Spinal cord (tissue), 10 donors: Measurements from ENCODE around the gene PEMT. TPM values are rescaled to one million over a fixed set of nuclear protein-coding genes. Genes with fewer than 3 reads are reported as not detected.

Experiments
- DNase-seq, 6 donors: peaks; one replicate each; pipeline versions ENCODE4 v3.0.0 to v3.0.0-alpha.2; 2013 to 2015; ENCODE audit warnings: low spot score in 6 of 6, low read depth in 4 of 6
- H3K27ac ChIP-seq: one replicate; pipeline ENCODE4 v1.5.1; 2013; ENCODE audit warnings: low read depth, low read length, control low read depth
- H3K27me3 ChIP-seq: one replicate; pipeline ENCODE4 v1.6.1; 2013; ENCODE audit warnings: low read length; ENCODE audit not compliant: control insufficient read depth, insufficient read depth
- H3K36me3 ChIP-seq: one replicate; pipeline ENCODE4 v1.6.1; 2013; ENCODE audit warnings: low read length; ENCODE audit not compliant: control insufficient read depth, insufficient read depth
- H3K4me1 ChIP-seq: one replicate; pipeline ENCODE4 v1.6.1; 2013; ENCODE audit warnings: low read length; ENCODE audit not compliant: control insufficient read depth, insufficient read depth
- H3K4me3 ChIP-seq: one replicate; pipeline ENCODE4 v1.5.1; 2013; ENCODE audit warnings: low read depth, low read length, control low read depth
- H3K9me3 ChIP-seq: one replicate; pipeline ENCODE4 v1.6.1; 2013; ENCODE audit warnings: low read length; ENCODE audit not compliant: control insufficient read depth, insufficient read depth
- WGBS: methylation state at CpG from one replicate; pipeline ENCODE4 v1.1.5; 2013; ENCODE audit warnings: missing lambda C conversion rate; ENCODE audit not compliant: insufficient coverage; 5-methylcytosine and 5-hydroxymethylcytosine counted together
- polyA plus RNA-seq, 2 donors: library from polyadenylated mRNA; unstranded; fragments of 120-200 nt; gene quantifications; one replicate each; pipeline ENCODE4 v1.2.1, GENCODE V29; 2013; ENCODE audit not compliant: insufficient read length in 2 of 2
- total RNA-seq, 2 donors: library from RNA; depleted of rRNA in 1 of 2; stranded (reverse); fragments of 120-200 nt in 1 of 2; fragments of >200 nt in 1 of 2; gene quantifications; one replicate each; pipeline versions ENCODE4 v1.2.3 to v1.2.4, GENCODE V29; 2013 to 2014
- donor health status: healthy.

PEMT gene
- total and polyA plus RNA-seq, 4 donors, result 28.5 to 48.3 (median 43.9) TPM

GRCh38 chr17:17513626-17514025 lies 77.9 kb downstream of the PEMT start:
- WGBS, result 84% methylated on average over 4 of the region's 7 CpGs
- Histone ChIP-seq H3K36me3 (peaks cover 60% of the 10 kb centered on the region), H3K4me1 (peaks cover 45% of the 10 kb centered on the region), H3K27me3 (no peaks in the 10 kb centered on the region), H3K27ac (no peak overlapping the region), H3K9me3 (no peaks in the 10 kb centered on the region), H3K4me3 (no peak overlapping the region)
- DNase-seq, result no peak

GRCh38 chr17:17512866-17513265 lies 78.6 kb downstream of the PEMT start:
- 98% methylated on average over 4 of the region's 5 CpGs for WGBS
- Histone ChIP-seq H3K4me3 (no peak overlapping the region), H3K9me3 (no peaks in the 10 kb centered on the region), H3K27ac (no peak overlapping the region), H3K4me1 (peaks cover 44% of the 10 kb centered on the region), H3K36me3 (peaks cover 58% of the 10 kb centered on the region), H3K27me3 (no peaks in the 10 kb centered on the region)
- DNase-seq, result no peak

GRCh38 chr17:17511881-17512858 lies 79.3 kb downstream of the PEMT start:
- no peak for DNase-seq
- 93% methylated on average over 24 of the region's 29 CpGs for WGBS
- H3K27ac ChIP-seq, result no peak overlapping the region

GRCh38 chr17:17511293-17511741 lies 80.2 kb downstream of the PEMT start:
- 87% methylated on average over 9 of the region's 12 CpGs for WGBS
- no peak for DNase-seq
- H3K36me3 ChIP-seq, result peaks cover 63% of the 10 kb centered on the region
- no peak overlapping the region for H3K27ac ChIP-seq
- no peak overlapping the region for H3K4me3 ChIP-seq
- H3K9me3 ChIP-seq, result no peaks in the 10 kb centered on the region
- no peaks in the 10 kb centered on the region for H3K27me3 ChIP-seq
- peaks cover 60% of the 10 kb centered on the region for H3K4me1 ChIP-seq

More at GRCh38 chr17:17511881-17512858, 79.3 kb downstream of the PEMT start:
- no peak overlapping the region for H3K4me3 ChIP-seq
- peaks cover 60% of the 10 kb centered on the region for H3K36me3 ChIP-seq
- H3K9me3 ChIP-seq, result no peaks in the 10 kb centered on the region
- H3K4me1 ChIP-seq, result peaks cover 51% of the 10 kb centered on the region
- no peaks in the 10 kb centered on the region for H3K27me3 ChIP-seq

GRCh38 chr17:17510456-17511292 lies 80.8 kb downstream of the PEMT start:
- WGBS, result 89% methylated on average over 20 of the region's 20 CpGs
- no peak for DNase-seq
- Histone ChIP-seq H3K4me3 (no peak overlapping the region), H3K4me1 (peaks cover 63% of the 10 kb centered on the region), H3K27me3 (no peaks in the 10 kb centered on the region), H3K36me3 (peaks cover 69% of the 10 kb centered on the region), H3K27ac (no peak overlapping the region), H3K9me3 (no peaks in the 10 kb centered on the region)

- H3K27ac ChIP-seq, result no peak overlapping the region
- WGBS, result 88% methylated on average over 21 of the region's 21 CpGs
- peaks cover 73% of the 10 kb centered on the region for H3K36me3 ChIP-seq
- no peaks in the 10 kb centered on the region for H3K9me3 ChIP-seq
- H3K27me3 ChIP-seq, result no peaks in the 10 kb centered on the region
- DNase-seq, result no peak
- no peak overlapping the region for H3K4me3 ChIP-seq
- H3K4me1 ChIP-seq, result peaks cover 63% of the 10 kb centered on the region
Measured at GRCh38 chr17:17509601-17510425, 81.7 kb downstream of the PEMT start.

GRCh38 chr17:17508646-17509591 lies 82.6 kb downstream of the PEMT start:
- H3K4me1 ChIP-seq, result peaks cover 64% of the 10 kb centered on the region
- no peak overlapping the region for H3K4me3 ChIP-seq
- no peak for DNase-seq
- H3K9me3 ChIP-seq, result no peaks in the 10 kb centered on the region
- WGBS, result 93% methylated on average over 30 of the region's 33 CpGs
- H3K36me3 ChIP-seq, result peaks cover 71% of the 10 kb centered on the region
- H3K27ac ChIP-seq, result no peak overlapping the region
- no peaks in the 10 kb centered on the region for H3K27me3 ChIP-seq

GRCh38 chr17:17508019-17508535 lies 83.4 kb downstream of the PEMT start:
- Histone ChIP-seq H3K36me3 (peaks cover 71% of the 10 kb centered on the region), H3K27me3 (no peaks in the 10 kb centered on the region), H3K4me1 (peaks cover 66% of the 10 kb centered on the region), H3K27ac (no peak overlapping the region), H3K9me3 (no peaks in the 10 kb centered on the region), H3K4me3 (no peak overlapping the region)
- no peak for DNase-seq
- WGBS, result 85% methylated on average over 8 of the region's 11 CpGs
